DOHH2 (cell line): ENCODE data around the gene BLOC1S5.

Experiments
- H3F3A ChIP-seq: fragments of 200-600 bp; sonication (generic), shearing (Covaris generic); 2 replicates; pipeline ENCODE4 v1.6.0; 2016; ENCODE audit warnings: antibody characterized with exemption, mild to moderate bottlenecking; ENCODE audit not compliant: control insufficient read depth, insufficient read depth
- H3K27ac ChIP-seq: fragments of 200-600 bp; sonication (generic); 2 replicates; pipeline ENCODE4 v1.5.1; 2014; ENCODE audit warnings: low read depth, mild to moderate bottlenecking, low read length, moderate library complexity
- H3K27me3 ChIP-seq: fragments of 200-600 bp; sonication (generic); 2 replicates; pipeline ENCODE4 v1.6.1; 2014; ENCODE audit warnings: mild to moderate bottlenecking, low read length, mixed read lengths; ENCODE audit not compliant: control insufficient read depth
- H3K36me3 ChIP-seq: fragments of 200-600 bp; sonication (generic); 2 replicates; pipeline ENCODE4 v1.6.1; 2014; ENCODE audit warnings: mild to moderate bottlenecking, low read length, moderate library complexity, mixed read lengths; ENCODE audit not compliant: control insufficient read depth
- H3K4me1 ChIP-seq: fragments of 200-600 bp; sonication (generic); 2 replicates; pipeline ENCODE4 v1.6.1; 2014; ENCODE audit warnings: mild to moderate bottlenecking, low read length, mixed read lengths; ENCODE audit not compliant: control insufficient read depth
- H3K4me2 ChIP-seq: fragments of 200-600 bp; sonication (generic); 2 replicates; pipeline ENCODE4 v1.6.0; 2014; ENCODE audit warnings: mild to moderate bottlenecking, low read length, moderate library complexity
- H3K4me3 ChIP-seq: fragments of 200-600 bp; sonication (generic); 2 replicates; pipeline ENCODE4 v1.5.1; 2014; ENCODE audit warnings: mild to moderate bottlenecking, low read length, mixed read lengths
- H3K79me2 ChIP-seq: fragments of 200-600 bp; sonication (generic); 2 replicates; pipeline ENCODE4 v1.6.1; 2014; ENCODE audit warnings: mild to moderate bottlenecking, low read length, mixed read lengths; ENCODE audit not compliant: control insufficient read depth
- H3K9me2 ChIP-seq: fragments of 200-600 bp; sonication (generic); replicated peaks from 2 replicates; pipeline ENCODE4 v1.6.1; 2014; ENCODE audit warnings: mild to moderate bottlenecking, low read length, mixed read lengths; ENCODE audit not compliant: control insufficient read depth
- H3K9me3 ChIP-seq: fragments of 200-600 bp; sonication (generic); 2 replicates; pipeline ENCODE4 v1.6.1; 2014; ENCODE audit warnings: antibody characterized with exemption, low read length, mixed read lengths; ENCODE audit not compliant: control insufficient read depth, insufficient read depth
- H4K20me1 ChIP-seq: fragments of 200-600 bp; sonication (generic); 2 replicates; pipeline ENCODE4 v1.6.0; 2014; ENCODE audit warnings: low read depth, mild to moderate bottlenecking, antibody characterized with exemption, low read length, moderate library complexity; ENCODE audit not compliant: control insufficient read depth, insufficient read depth
- EZH2phosphoT487 ChIP-seq: fragments of 200-600 bp; sonication (generic); IDR thresholded peaks from 2 replicates; pipeline ENCODE4 v1.6.1; 2017; ENCODE audit warnings: borderline replicate concordance, mild to moderate bottlenecking, antibody characterized with exemption, low read length, moderate library complexity, mixed read lengths
- TF ChIP-seq, protein P1 (sequence below): fragments of 200-600 bp; sonication (generic); IDR thresholded peaks from one replicate; pipeline ENCODE4 v1.5.1; 2014; ENCODE audit warnings: antibody characterized with exemption, mild to moderate bottlenecking, low read depth, low read length; ENCODE audit not compliant: poor library complexity, severe bottlenecking

The BLOC1S5 gene

DNA sequence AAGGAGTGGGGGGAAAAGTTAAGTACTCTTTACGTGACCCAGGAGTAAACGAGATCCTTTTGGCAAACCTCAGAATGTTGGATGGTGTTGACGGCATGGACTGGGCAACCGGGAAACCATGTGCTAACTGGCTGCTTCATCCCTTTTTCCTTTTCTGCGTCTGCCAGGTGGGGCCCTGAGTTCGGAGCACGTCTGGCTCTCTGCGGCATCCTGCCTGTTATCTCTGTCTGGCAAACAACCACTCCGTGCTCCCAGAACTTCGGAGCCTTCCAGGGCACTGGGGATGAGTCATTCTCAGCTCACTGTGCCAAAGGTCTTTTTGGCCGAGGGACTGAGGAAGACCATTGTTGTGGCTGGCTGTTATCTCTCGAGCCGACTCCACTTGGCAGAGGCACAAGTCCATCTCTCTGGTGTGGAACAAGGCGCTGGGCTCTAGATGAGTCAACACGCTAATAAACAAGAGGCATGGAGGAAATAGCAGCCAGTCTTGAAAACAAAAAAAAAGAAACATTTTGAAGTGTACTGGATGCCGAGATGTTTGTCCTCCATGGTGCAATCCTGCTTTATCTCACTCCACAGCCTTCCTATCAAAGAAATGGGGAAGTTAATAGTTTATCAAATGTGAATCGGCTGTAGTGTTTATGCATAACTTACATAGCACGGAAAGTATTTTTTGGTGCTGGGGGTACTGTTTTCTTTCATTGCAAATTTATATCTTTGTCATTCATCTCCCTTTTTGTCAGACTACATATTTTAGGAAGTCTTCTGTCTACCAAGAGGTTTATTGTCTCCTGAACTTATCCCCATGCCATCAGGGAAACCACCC is 89.0 kb downstream of the BLOC1S5 start:
- H3K9me3 ChIP-seq: no peaks in the 10 kb centered on the region
- no peaks in the 10 kb centered on the region for H4K20me1 ChIP-seq
- no peak for TF ChIP-seq EZH2phosphoT487
- TF ChIP-seq, protein P1, sequence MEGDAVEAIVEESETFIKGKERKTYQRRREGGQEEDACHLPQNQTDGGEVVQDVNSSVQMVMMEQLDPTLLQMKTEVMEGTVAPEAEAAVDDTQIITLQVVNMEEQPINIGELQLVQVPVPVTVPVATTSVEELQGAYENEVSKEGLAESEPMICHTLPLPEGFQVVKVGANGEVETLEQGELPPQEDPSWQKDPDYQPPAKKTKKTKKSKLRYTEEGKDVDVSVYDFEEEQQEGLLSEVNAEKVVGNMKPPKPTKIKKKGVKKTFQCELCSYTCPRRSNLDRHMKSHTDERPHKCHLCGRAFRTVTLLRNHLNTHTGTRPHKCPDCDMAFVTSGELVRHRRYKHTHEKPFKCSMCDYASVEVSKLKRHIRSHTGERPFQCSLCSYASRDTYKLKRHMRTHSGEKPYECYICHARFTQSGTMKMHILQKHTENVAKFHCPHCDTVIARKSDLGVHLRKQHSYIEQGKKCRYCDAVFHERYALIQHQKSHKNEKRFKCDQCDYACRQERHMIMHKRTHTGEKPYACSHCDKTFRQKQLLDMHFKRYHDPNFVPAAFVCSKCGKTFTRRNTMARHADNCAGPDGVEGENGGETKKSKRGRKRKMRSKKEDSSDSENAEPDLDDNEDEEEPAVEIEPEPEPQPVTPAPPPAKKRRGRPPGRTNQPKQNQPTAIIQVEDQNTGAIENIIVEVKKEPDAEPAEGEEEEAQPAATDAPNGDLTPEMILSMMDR: no peak
- no peak overlapping the region for H3K27ac ChIP-seq
- H3K36me3 ChIP-seq: no peaks in the 10 kb centered on the region
- no peak overlapping the region for H3K4me3 ChIP-seq
- H3K27me3 ChIP-seq: peaks cover 21% of the 10 kb centered on the region
- H3K79me2 ChIP-seq: no peaks in the 10 kb centered on the region
- no peaks in the 10 kb centered on the region for H3F3A ChIP-seq
- H3K9me2 ChIP-seq: no peaks in the 10 kb centered on the region
- peaks cover 9% of the 10 kb centered on the region for H3K4me1 ChIP-seq
- H3K4me2 ChIP-seq: no peak overlapping the region

DNA sequence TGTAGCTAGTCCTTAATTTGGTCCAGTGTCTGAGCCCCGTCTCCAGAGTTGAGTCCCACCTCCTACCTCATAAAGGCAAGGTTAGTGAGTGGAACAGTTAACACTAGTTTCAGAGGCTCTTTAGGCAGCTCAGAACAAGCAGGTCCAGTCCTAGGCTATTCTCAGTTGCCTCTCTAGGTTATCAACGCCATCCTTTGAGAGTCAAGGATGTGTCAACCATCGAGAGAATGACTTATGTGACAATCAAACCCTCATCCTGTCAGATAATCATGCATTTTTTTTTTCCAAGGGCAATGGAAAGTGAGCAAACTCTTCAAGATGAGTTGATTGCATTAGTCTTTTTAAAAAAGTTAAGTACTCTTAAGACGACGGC is 89.6 kb downstream of the BLOC1S5 start:
- peaks cover 9% of the 10 kb centered on the region for H3K4me1 ChIP-seq
- no peaks in the 10 kb centered on the region for H3K9me2 ChIP-seq
- peaks cover 21% of the 10 kb centered on the region for H3K27me3 ChIP-seq
- H3K4me3 ChIP-seq: no peak overlapping the region
- H3K79me2 ChIP-seq: no peaks in the 10 kb centered on the region
- no peak overlapping the region for H3K4me2 ChIP-seq
- no peaks in the 10 kb centered on the region for H3K9me3 ChIP-seq
- TF ChIP-seq, protein P1: no peak
- no peaks in the 10 kb centered on the region for H3K36me3 ChIP-seq
- no peak overlapping the region for H3K27ac ChIP-seq
- no peaks in the 10 kb centered on the region for H3F3A ChIP-seq
- H4K20me1 ChIP-seq: no peaks in the 10 kb centered on the region

DNA sequence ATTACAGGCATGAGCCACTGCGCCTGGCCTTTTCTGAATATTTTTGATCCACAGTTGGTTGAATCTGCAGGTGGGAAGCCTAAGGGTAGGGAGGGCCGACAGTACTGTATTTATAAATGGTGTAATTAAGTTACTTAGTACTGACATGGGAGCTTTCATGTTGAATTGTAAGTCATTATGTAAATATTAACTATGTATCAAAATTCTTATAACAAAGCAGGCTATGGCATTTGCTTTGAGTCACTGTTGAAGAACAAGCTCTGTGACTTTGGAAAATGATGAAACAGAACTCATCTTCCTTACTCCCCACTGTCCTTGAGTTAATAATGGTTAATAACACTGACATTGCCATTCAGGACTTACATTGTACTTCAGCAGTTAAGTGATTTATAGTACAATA is 90.6 kb downstream of the BLOC1S5 start:
- Histone ChIP-seq H3K9me2 (no peaks in the 10 kb centered on the region), H3K4me1 (peaks cover 3% of the 10 kb centered on the region), H3K79me2 (no peaks in the 10 kb centered on the region), H3F3A (no peaks in the 10 kb centered on the region), H3K36me3 (no peaks in the 10 kb centered on the region), H4K20me1 (no peaks in the 10 kb centered on the region), H3K9me3 (no peaks in the 10 kb centered on the region), H3K4me3 (no peak overlapping the region), H3K27ac (no peak overlapping the region), H3K4me2 (no peak overlapping the region), H3K27me3 (peaks cover 21% of the 10 kb centered on the region)
- TF ChIP-seq, protein P1: no peak
- no peak for TF ChIP-seq EZH2phosphoT487
